SK-N-DZ (cell line): ENCODE data around the gene TXNDC5. TPM values are rescaled to one million over a fixed set of nuclear protein-coding genes. Genes with fewer than 3 reads are reported as not detected.

Experiments
- DNase-seq: peaks from one replicate; pipeline ENCODE4 v3.0.0-alpha.2; 2015; ENCODE audit warnings: low spot score
- polyA plus RNA-seq, 2 experiments: library from polyadenylated mRNA; depleted of rRNA; stranded (reverse); fragments of >200 nt; gene quantifications; 2 replicates each; pipeline ENCODE4 v1.2.3, GENCODE V29; 2014

TXNDC5 gene
- 159 and 168 TPM in 2 replicates for polyA plus RNA-seq (2014; cell fraction: cytosol; rRNA removed)
- 91.9 and 94.3 TPM in 2 replicates for polyA plus RNA-seq (2014; cell fraction: nucleus; rRNA removed)

DNA sequence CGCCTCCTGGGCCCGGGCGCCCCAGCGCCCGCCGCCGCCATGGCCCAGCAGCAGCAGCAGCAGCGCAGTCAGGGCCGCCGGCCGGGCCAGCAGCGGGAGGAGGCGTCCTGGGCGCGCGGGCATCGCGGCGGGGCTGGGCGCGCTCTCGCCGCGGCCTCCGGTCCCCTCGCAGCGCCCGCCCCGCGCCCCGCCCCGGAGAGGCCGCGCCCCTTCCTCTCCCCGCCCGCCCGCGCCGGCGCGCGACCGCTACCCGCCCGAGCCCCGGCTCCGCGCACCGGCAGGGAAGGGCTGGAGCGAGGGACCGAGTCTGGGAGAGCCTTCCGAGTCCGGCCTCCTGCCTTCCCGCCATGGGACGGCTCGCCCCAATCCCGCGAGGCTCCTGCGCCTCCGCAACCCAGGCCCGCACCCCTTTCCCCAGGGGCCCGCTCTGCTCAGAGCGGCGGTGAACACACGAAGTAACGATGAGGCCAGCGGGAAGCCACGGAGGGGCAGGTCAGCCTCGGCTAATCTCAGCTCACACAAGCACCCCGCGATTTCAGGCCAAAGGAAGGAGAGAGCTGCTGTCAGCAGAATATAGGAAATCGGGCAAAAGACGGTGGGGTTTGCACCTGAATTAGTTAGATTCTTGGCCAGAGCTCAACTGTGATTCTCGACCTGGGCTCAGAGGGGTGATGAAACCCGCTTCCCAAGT lies at the start of gene TXNDC5:
TXNDC5 (minus strand) TSS at position 135 of the 691 bp plus-strand sequence; CDS start at position 123, 12 bp downstream.
- peak; percentile 58 for DNase-seq

DNA sequence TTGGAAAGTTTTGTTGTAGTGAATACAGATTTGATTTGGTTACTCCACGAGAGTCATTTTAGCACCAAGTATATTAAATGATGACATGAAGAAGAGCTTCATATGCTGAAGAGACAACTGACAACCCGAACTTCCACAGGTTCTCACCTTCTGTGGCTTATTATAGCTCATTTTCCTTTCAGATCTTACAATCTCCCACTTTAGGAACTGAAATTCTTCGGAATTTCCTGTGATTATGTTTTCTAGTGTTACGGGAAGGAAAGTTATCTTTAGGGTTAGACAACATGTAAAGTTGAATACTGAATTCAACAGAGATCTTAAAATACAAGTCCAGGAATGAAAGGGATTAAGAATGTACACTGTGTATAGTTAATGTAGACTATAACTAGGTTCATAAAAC lies 49.6 kb upstream of the TXNDC5 start:
- no peak for DNase-seq

DNA sequence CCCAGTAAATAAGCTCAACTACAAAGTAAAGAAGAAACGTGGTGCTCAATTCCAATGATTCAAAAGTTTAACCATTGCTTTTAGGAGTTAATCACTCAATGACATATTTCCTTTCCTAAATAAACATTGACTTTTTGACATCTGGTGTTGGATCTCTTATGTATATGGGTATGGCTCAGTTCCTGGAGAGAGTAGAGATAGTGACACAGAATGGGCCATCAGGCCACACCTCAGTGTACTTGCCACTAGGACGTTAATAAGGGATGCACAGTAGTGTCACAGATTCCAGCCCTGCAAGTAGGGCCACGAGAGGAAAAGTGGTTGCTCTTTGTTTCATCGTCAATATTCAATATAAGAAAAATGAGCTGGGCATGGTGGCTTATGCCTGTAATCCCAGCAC lies 48.9 kb upstream of the TXNDC5 start:
- no peak for DNase-seq

DNA sequence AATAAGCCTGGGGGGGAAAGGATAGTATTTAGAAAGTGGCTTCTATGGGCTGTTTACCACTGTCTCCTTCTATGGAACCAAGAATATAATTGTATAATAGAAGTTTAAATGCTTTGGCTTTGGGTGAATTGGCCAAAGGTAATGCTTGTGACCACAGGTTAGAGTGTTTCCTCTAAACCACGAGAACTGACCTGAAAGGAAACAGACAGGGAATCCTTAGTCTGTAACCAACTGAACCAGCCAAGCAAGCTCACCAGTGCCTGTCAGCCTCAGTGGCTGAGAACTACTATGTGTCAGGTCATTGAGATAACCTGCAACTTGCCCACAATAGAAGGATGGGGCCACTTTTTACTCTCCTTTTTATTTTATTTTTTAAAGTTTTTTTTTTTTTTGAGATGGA lies 47.9 kb upstream of the TXNDC5 start:
- no peak for DNase-seq

DNA sequence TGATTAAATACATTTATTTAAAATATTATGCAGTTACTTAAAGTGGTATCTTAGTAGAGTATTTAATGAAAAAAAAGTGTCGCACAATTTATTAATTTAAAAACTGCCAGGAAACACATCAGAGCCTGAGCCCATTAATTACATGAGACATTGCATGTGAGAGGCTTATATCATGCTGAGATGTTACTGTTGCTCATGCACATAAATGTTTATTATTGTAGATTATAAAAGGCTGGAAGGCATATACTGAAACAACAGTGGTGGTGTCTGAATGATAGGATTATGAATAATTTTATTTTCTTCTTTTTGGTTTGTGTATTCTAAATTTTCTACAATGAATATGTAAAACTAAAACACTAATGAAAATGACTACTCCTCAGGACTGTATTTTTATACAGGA lies 45.7 kb upstream of the TXNDC5 start:
- DNase-seq = no peak

DNA sequence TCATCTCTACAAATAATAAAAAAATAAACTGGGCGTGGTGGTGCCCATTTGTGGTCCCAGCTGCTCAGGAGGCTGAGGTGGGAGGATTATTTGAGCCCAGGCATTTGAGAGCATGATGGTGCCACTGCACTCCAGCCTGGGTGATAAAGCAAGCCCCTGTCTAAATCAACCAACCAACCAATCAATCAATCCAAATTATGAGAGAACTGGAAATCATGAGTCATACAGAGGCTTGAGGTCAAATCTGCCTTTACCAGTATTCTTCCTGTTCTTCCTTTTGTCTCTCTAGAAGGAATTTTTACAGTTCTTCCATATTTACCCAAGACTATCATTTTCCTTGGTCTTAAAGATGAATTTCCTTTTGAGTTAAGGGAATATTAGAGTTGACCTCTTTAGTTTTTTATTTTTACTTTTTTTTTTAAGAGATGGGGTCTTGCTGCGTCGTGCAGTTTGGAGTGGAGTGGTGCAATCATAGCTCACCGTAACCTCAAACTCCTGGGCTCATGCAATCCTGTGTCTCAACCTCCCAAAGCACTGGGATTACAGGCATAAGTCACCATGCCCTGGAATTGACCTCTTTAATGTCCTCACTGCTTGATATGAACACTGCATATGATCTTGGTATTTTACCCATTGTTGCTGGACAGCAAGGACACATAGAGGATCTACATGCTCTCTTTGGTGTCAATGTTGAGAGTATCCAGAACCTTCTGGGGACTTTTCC lies 44.1 kb upstream of the TXNDC5 start:
- no peak for DNase-seq

DNA sequence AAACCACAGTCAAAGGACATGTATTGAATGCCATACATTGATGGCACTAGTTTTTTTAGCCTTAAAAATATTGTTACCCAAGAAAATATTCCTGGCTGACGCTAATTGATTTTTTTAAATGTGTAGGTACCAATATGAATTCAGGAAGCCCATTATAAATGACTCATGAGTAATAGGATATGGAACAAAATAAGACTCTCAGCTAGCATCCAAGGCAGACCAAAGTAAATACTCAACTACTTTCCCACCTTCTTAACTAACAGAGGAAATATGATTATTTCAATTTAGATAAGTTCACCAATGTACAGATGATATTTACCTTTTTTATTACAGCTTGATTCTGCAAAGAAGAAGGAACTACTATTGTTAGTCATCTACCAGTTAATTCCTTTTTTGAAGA lies 43.2 kb upstream of the TXNDC5 start:
- DNase-seq = no peak

DNA sequence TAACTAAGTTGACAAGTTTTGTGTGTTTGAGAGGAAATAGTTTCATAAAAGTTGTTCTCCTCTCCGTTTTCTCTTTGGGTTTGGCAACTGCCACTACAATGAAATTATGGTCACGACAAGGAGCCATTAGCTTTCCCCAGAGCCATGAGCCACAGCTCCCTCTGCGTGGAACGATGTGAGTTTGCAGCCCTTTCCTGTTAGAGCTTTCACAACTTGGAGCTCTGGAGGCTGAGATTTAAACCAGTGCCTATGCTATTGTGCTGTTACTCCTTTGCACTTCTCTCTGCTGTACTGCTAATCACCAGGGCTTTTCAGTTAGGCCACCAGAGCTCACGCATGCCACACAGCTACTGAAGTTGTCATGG lies 29.3 kb upstream of the TXNDC5 start:
- DNase-seq = no peak

DNA sequence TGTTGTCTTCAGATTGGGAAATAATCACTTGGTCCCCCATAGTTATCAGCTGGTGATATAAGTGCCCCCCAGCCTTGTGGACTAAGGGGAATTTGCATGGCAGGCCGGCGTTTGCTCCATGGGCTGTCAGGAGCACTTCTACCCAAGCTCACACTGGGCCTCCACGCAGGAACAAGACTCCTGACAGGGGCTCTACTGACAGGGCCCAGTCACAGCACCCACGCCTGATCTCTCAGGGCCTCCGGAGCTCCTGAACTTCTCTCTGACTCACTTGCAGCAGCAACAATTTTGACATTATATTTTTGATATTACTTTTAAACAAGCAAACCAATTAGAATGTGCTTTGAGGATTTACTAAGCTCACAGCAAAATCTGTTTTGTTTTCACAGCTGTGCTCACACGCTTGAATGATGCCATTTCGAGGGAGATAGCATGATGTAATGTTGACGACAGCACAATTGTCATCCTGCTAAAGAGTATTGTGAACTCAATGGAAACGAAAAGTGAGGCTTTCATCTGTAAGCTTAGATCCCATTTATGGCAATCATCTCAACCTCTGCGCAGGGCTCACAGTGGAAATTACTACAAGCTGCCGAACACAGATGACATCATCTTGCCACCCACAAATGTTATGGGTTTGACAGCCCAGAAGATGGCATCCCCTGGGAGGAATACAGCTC lies 28.7 kb upstream of the TXNDC5 start:
- DNase-seq = no peak

DNA sequence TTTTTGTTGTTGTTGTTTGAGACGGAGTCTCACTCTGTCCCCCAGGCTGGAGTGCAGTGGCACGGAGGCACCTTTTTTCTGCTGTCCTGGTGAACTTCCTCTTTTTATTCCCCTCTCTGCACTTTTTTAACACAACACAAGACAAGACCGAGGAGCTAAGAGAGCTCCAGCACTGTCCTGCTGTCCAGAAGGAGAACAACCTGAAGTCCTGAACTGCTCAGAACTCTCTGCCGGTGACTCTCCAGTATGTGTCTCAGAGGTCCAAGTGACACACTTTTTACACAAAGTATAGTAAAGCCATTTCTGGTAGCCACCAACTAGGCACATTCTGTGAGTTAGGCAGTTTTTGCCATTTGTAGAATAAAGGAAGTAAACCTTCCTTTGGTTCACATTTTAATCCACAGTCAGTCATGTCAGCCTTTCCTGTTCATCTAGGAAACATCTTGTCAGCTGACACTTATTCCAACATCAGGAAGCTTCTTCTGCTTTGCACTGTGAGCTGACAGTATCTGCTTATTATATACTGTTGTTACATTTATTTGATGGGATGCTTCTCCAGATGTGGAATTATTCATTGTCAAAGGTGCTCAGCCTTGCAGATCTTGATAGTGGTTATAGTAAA lies 28.1 kb upstream of the TXNDC5 start:
- no peak for DNase-seq

DNA sequence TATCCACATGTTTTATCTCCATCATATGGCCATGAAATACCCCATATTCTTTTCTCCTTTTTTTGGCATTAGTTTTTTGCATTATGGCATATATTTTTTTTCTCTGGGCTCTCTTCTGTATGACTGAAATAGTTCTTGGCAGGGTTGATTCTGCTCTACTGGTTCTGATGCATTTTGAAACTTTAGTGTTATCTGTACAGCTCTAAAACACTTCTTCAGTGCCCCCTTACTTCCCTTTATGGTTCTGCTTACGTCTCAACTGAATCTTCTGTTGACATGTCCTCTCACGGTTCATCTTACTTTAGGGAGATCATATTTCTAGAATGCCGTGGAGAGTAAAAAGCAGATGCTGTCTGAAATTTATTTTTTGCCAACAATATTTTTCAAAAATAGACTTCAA lies 23.2 kb upstream of the TXNDC5 start:
- DNase-seq = no peak

DNA sequence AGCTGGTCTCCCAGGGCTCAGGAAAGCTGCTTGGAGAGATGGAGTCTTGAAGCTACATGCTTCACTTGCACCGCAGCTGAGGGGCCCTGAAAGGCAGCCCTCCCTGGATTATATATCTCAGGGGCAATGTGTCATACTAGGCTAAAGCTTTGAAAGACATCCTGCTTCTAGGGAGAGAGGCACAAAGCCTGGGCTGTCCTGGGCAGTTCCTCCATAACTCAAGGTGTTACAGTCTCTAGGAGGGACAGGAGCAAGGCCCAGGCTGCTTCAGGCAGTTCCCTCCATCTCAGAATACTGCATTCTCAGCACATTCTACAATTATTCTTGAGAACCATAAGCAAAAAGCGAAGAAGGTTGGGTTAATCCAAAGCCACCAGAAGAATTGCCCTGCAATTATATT lies 22.0 kb upstream of the TXNDC5 start:
- no peak for DNase-seq

DNA sequence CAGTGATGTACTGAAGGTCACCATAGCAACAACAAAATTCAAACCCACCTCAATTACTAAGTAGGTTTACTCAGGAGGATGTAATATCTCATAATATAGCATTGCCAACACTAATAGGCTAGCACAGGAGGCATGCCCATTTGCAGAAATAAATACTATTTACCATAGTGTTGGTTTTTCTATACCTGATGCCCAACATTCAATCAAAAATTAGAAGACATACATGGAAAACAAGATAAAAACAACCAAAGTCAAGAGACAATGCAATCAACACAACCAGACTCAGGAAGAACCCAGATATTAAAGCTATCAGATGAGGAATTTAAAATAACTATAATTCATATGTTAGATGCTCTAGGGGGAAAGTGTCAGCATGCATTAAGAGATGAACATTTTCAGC lies 14.3 kb upstream of the TXNDC5 start:
- DNase-seq = no peak

DNA sequence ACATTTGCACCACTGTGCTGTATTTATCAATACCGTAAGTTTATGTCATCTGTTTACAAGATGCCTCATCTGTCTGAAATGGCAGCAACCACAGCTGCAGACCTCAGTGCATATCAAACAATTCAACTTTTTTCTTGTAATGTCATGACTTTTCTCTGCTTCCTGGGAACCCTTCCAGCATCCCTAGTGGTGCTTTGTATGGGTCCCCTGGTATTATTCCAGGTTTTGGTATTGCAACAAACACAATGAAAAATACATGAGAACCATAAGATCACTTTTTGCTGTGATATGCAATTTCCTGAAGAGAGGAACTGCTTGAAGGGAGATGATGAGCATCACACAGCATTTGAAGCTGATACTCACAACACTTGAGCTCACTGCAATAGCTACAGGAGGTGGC lies 12.0 kb upstream of the TXNDC5 start:
- DNase-seq = no peak

DNA sequence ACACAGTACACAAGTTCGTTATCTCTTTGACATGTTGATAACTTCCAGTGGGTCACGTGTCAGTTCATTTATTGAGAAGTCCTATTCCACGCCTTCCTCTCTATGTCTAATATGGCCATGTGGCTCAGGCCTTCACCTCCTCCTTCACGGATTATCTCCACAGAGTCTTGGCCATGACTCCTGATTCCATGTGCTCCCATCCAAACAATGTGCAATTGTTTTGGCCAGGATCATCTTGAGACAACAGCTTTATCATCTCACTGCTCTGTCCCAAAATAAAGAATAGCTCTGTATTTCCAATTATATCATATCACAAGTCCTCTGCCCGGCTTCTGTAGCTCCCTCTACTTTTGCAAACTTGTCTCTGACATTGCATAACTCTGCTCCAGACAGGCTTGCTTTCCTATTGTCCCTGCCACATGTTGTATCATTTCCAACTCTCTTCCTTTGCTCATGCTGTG lies 11.1 kb upstream of the TXNDC5 start:
- DNase-seq = no peak

DNA sequence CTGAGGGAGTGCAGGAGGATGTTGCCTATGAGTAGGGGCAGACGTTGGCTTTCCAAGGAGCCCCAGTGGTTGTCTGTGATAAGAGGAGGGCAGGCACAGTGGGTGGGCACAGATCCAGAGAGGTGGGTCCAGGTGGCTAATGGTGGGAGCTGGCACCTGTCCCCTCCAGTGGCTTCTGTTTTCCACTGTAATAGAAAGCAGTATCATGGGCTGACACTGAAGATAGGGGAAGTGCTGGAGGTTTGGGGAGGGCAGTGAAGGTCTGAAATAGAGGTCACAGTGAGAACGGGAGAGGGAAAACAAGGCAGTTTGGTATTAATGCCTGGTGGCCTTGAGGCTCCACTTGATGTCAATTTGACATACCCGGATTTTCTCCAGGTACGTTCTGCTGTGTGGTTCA lies 10.5 kb upstream of the TXNDC5 start:
- DNase-seq = no peak

DNA sequence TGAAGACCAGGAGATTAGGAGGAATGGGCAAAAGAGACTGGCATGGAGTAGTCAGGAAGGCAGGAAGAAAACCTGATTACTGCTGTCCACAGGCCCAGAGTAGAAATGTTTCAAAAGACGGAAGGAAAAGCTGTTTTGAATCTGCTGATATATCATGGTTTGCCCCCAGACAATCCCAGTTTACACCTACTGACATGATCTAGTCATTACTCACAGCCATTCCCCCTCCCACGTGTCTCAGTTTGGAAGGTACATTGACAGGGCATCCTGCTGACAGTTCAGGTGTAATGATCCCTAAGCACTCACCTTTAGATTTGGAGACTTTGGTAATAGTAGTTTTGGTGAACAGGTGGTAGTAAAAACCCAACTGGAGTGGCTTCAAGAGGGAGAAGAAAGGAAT lies 9.8 kb upstream of the TXNDC5 start:
- no peak for DNase-seq

DNA sequence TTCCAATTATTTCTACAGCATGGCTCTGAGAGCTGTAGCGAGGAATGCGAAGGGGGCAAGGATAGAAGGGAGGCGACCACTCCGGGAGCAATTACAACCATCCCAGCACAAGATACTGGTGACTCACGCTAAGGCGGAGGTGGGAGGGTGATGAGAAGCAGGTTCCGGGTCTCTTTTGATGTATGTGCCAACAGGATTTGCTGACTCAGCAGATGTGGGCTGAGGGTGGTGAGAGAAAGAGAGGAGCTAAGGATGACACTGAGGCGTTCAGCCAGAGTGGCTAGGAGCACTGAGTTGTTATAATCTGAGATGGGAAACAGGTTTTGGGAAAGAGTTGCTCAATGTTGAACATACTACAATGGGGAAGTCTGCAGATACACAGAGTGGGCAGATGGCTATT lies 9.3 kb upstream of the TXNDC5 start:
- no peak for DNase-seq

DNA sequence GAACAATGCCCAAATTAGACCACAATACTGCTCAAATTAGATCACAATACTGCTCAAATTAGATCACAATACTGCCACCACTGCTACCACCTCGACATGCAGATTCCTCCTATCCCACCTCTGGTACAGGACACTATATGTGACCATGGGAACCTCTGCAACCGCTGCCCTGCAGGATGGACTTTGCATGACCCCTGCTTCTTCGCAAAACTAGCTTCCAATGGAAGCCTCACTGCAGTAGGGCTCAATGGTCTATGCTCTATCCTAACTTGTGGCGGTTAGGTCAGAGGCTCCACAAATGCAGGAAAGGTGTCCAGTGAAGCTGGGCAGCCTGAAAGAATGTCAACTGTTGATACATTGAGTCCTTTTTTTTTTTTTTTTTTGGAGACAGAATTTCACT lies 7.8 kb upstream of the TXNDC5 start:
- no peak for DNase-seq

DNA sequence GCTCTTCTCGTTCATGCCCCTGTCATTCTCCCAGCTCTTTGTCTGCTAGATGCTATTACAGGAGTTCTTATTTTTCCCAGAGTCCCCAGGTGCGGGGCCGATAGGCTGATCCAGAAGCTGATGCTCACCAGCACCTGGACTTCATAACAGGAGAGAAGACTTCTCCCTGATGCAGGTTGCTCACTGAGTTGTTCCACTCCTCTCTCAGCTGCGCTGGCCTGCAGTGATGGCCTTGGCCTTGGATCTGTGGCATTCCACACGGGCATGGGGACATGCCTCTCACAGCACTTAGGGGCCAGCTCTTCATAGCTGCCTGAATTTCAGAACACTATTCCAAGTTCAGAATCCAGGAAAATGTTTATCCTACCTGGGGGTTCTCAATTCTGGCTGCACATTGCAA lies 7.1 kb upstream of the TXNDC5 start:
- DNase-seq = no peak

DNA sequence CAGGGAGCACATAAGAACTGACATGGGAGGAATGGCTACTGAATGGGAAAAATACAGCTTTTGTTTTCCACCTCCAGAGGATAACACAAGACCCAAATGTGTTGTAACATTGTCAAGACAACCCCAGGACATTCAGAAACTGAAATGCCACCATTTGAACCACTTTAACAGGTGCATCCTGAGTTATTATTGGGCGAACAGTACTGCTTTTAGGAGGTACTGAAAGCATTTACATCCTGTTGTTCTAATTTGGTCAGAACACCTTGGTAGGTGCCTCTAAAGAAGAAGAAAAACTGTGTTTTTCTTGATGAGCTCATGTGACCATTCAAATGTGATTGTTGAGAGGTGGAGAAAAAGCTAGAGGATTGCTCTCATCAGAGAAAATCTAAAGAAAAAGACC lies 6.4 kb upstream of the TXNDC5 start:
- DNase-seq = no peak
